Measurements from ENCODE around the gene MROH7. TPM values are rescaled to one million over a fixed set of nuclear protein-coding genes. Genes with fewer than 3 reads are reported as not detected.

The MROH7 gene
- total RNA-seq, 2 experiments from 2014 or later: 0.14 to 0.19 TPM

GRCh38 chr1:54619749-54620148, 21.8 kb upstream of the MROH7 start:
- Histone ChIP-seq H3K4me3 (ENCODE audit: low read length) (no peak overlapping the region), H3K36me3 (ENCODE audit: insufficient read depth, low read length) (no peaks in the 10 kb centered on the region), H3K4me1 (ENCODE audit: insufficient read depth, low read length) (no peaks in the 10 kb centered on the region), H3K27me3 (ENCODE audit: control insufficient read depth in 1 of 2, insufficient read depth in 2 of 2, low read length in 2 of 2) (peaks cover 0 to 7% of the 10 kb centered on the region in 2 experiments), H3K9me3 (ENCODE audit: control insufficient read depth in 1 of 2, insufficient read depth in 1 of 2, low read length in 2 of 2) (no peaks in the 10 kb centered on the region), H3K27ac (ENCODE audit: low read depth in 1 of 2, low read length in 2 of 2) (no peak overlapping the region)
- Mint-ChIP-seq H3K9me3 (no peaks in the 10 kb centered on the region), H3K27ac (no peak overlapping the region), H3K27me3 (no peaks in the 10 kb centered on the region), H3K4me1 (ENCODE audit: low read depth) (no peaks in the 10 kb centered on the region), H3K36me3 (ENCODE audit: low read depth) (no peaks in the 10 kb centered on the region), H3K4me3 (no peak overlapping the region)
- intact Hi-C loops (cut with DNase I, micrococcal nuclease): no loop called here
- ATAC-seq (ENCODE audit: poor library complexity): no peak
- POLR2A ChIA-PET: no interaction called here
- no peak for DNase-seq
- TF ChIP-seq CTCF (IDR thresholded peaks at IDR 0.05): no peak
- CTCF ChIA-PET: no interaction called here

GRCh38 chr1:54623216-54624007, 18.2 kb upstream of the MROH7 start, which contains the start of gene FAM151A:
Gene FAM151A (minus strand): TSS chr1:54623525. CDS start chr1:54623395, 130 bp downstream.
- no peak for TF ChIP-seq CTCF (IDR thresholded peaks at IDR 0.05)
- Mint-ChIP-seq H3K4me3 (no peak within 1 kb of the TSS), H3K27ac (no peak within 1 kb of the TSS), H3K4me1 (ENCODE audit: low read depth) (no peaks in the 10 kb centered on the region), H3K9me3 (no peaks in the 10 kb centered on the region), H3K27me3 (no peaks in the 10 kb centered on the region), H3K36me3 (ENCODE audit: low read depth) (no peaks in the 10 kb centered on the region)
- CTCF ChIA-PET: no interaction called here
- POLR2A ChIA-PET: no interaction called here
- Histone ChIP-seq H3K4me3 (ENCODE audit: low read length) (no peak within 1 kb of the TSS), H3K27ac (ENCODE audit: low read depth in 1 of 2, low read length in 2 of 2) (no peak within 1 kb of the TSS), H3K4me1 (ENCODE audit: insufficient read depth, low read length) (no peaks in the 10 kb centered on the region), H3K9me3 (ENCODE audit: control insufficient read depth in 1 of 2, insufficient read depth in 1 of 2, low read length in 2 of 2) (no peaks in the 10 kb centered on the region), H3K27me3 (ENCODE audit: control insufficient read depth in 1 of 2, insufficient read depth in 2 of 2, low read length in 2 of 2) (peaks cover 0 to 7% of the 10 kb centered on the region in 2 experiments), H3K36me3 (ENCODE audit: insufficient read depth, low read length) (no peaks in the 10 kb centered on the region)
- ATAC-seq (ENCODE audit: poor library complexity): no peak
- no peak for DNase-seq
- intact Hi-C loops (cut with DNase I, micrococcal nuclease): no loop called here

- no peaks in the 10 kb centered on the region for H3K36me3 Mint-ChIP-seq (ENCODE audit: low read depth)
Measured at GRCh38 chr1:54624466-54625464, 16.8 kb upstream of the MROH7 start.

More at GRCh38 chr1:54624466-54625464, 16.8 kb upstream of the MROH7 start:
- intact Hi-C loops (cut with DNase I, micrococcal nuclease): no loop called here
- no peaks in the 10 kb centered on the region for H3K4me1 Mint-ChIP-seq (ENCODE audit: low read depth)
- ATAC-seq (ENCODE audit: poor library complexity) (no peak), DNase-seq (no peak)
- ChIA-PET POLR2A (no interaction called here), CTCF (no interaction called here)
- no peak for TF ChIP-seq CTCF (IDR thresholded peaks at IDR 0.05)
- Histone ChIP-seq H3K4me3 (ENCODE audit: low read length) (no peak overlapping the region), H3K27me3 (ENCODE audit: control insufficient read depth in 1 of 2, insufficient read depth in 2 of 2, low read length in 2 of 2) (peaks cover 0 to 4% of the 10 kb centered on the region in 2 experiments), H3K9me3 (ENCODE audit: control insufficient read depth in 1 of 2, insufficient read depth in 1 of 2, low read length in 2 of 2) (no peaks in the 10 kb centered on the region), H3K36me3 (ENCODE audit: insufficient read depth, low read length) (no peaks in the 10 kb centered on the region), H3K27ac (ENCODE audit: low read depth in 1 of 2, low read length in 2 of 2) (no peak overlapping the region), H3K4me1 (ENCODE audit: insufficient read depth, low read length) (no peaks in the 10 kb centered on the region)
- H3K9me3 Mint-ChIP-seq: no peaks in the 10 kb centered on the region
- H3K27ac Mint-ChIP-seq: no peak overlapping the region
- H3K4me3 Mint-ChIP-seq: no peak overlapping the region
- H3K27me3 Mint-ChIP-seq: no peaks in the 10 kb centered on the region
